Measurements from ENCODE around the gene GRIN3A.

- no peak for TF ChIP-seq POLR2A (IDR thresholded peaks at IDR 0.05; ENCODE audit: low read length)
- no peak for TF ChIP-seq GATA1 (IDR thresholded peaks at IDR 0.05; ENCODE audit: low read depth, low read length)
Observed at GRCh38 chr9:101524371-101524770, 214.1 kb downstream of the GRIN3A start.

Data from erythroblast (primary cell).